Renal cortex interstitium (tissue), 11 donors: ENCODE results near the gene SLC35F5. TPM values are rescaled to one million over a fixed set of nuclear protein-coding genes. Genes with fewer than 3 reads are reported as not detected.
A peak's percentile ranks its signal among the peaks of the same experiment; 100 is the strongest.
"Not testable (repeated sequence)": the region's sequence is repeated elsewhere in the genome, so short reads cannot be mapped to it uniquely, and the experiment has no call there.

Source experiments
- DNase-seq, 11 donors: peaks; one replicate each; pipeline ENCODE4 v3.0.0-alpha.2; 2013; ENCODE audit warnings: low read depth in 9 of 11, low spot score in 4 of 11; ENCODE audit errors: extremely low read depth in 1 of 11
- polyA plus RNA-seq, 3 donors: library from polyadenylated mRNA; unstranded; fragments of 120-200 nt; gene quantifications; one replicate each; pipeline ENCODE4 v1.2.1, GENCODE V29; 2013; ENCODE audit not compliant: insufficient read length in 3 of 3

Gene SLC35F5
- polyA plus RNA-seq, 3 donors, result 115 to 144 (median 133) TPM

DNA sequence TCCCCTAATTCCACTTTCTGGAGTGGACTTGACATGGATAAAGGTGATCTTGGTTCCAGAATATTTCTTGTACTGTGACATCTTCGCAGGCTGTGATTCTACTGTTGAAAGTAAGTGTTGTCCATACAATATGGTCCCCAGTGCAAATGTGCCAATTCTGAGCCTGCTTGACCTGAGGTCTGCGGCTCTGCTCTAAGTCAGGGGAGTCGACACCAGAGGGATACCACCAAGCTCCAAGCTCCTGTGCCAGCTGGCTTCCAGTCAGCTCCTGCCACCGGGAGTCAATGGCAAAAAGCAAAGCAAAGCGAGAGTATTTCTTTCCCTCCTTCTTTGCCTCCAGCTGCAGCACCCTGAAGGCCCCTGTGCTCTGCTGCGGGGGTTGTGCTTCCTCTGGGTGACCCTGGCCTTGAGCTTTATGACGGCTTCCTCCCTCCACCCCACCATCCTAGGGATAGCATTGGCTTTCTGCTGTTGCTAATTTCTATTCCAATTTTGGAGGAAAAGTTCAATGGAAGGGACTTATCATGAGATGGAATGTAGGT lies 50.4 kb downstream of the SLC35F5 start:
- no peak for DNase-seq

DNA sequence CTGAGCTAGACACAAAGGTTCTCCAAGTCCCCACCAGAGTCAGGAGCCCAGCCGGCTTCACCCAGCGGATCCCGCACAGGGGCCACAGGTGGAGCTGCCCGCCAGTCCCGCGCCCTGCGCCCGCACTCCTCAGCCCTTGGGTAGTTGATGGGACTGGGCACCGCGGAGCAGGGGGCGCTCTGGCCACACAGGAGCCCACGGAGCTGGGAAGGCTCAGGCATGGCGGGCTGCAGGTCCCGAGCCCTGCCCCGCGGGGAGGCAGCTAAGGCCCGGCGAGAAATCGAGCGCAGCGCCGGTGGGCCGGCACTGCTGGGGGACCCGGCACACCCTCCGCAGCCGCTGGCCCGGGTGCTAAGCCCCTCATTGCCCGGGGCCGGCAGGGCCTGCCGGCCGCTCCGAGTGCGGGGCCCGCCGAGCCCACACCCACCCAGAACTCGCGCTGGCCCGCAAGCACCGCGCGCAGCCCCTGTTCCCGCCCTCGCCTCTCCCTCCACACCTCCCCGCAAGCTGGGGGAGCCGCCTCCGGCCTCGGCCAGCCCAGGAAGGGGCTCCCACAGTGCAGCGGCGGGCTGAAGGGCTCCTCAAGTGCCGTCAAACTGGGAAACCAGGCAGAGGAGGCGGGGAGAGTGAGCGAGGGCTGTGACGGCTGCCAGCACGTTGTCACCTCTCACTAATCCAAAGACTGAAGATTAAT lies 52.0 kb downstream of the SLC35F5 start:
- DNase-seq, result not testable (repeated sequence)

DNA sequence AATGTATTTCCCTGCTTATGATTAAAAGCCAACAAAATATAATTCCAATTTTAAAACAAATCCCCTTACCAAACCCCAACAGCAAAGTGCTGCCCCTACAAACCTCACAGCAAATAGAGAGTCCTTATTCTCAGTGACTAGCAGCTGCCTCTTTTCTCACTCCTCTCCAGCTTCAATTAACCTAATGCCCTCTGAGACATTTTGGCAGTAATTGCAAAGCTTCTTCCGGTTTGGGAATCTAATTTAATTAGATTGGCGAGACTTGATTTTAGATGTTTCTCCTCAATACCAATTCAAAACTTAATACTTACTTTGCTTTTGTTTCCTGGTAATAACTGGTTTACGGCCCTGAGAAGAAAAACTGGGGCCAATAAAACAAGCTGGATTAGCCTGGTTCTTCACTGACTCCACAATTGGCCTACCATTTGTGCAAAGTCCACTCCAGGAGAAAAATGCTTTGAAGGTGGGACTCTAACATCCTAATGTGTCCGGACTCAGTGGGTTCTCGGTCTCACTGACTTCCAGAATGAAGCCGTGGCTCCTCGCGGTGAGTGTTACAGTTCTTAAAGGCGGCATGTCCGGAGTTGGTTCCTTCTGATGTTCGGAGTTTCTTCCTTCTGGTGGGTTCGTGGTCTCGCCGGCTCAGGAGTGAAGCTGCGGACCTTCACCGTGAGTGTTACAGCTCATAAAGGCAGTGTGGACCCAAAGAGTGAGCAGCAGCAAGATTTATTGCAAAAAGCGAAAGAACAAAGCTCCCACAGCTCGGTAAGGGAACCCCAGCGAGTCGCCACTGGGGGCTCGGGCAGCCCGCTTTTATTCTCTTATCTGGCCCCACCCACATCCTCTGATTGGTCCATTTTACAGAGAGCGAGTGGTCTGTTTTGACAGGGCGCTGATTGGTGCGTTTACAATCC lies 52.8 kb downstream of the SLC35F5 start:
- DNase-seq, result peak in 9 of 11 donors; percentile 25 to 50 (median 44)

DNA sequence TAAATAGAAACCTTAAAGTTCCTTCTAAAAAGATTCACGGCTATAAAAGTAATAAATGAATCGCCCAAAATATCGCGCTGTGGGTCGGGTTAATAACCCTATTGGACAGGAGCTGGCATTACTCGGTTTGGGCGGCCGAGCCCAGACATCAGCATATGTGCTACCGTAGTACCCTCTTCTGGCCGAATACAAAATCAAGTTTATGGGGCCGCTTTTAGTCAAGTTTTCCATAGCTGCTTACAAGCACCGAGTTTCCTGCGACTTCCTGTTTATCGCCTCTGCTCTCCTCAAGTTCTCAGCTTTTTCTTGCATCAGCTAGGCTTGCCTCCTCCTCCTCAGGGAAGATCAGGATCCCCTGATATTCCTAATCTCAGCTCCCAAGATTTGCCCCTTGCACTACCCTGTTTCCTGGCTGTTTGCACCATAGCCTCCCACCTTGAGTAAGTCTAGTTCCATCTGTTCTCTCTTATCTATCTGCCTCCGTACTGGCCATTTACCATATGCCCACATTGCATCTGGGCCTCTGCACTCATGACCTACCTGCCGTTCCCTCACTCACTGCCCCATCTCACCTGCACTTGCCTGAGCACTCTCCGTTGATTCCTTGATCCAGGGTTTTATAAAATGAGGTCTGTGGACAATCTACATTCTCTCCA lies 56.1 kb downstream of the SLC35F5 start:
- DNase-seq, result no peak

DNA sequence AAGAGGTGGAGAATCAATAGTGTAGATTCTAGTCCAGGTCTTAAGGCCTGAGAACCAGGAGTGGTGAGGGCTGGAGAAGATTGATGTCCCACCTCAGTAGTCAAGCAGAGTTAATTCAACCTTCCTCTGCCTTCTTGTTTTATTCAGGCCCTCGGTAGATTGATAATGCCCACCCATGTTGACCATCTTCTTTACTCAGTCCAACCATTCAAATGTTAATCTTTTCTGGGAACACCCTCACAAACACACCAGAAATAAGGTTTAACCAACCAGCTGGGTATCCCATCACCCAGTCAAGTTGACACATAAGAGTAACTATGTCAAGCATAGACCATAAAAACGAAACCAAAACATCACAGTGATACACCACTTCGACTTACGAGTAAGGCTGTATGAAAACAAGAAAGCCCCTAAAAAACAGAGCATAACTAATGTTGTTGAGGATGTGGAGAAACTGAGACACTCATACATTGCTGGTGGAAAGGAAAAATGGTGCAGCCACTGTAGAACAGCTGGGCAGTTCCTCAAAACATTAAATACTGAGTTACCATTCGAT lies 57.5 kb downstream of the SLC35F5 start:
- DNase-seq, result no peak

DNA sequence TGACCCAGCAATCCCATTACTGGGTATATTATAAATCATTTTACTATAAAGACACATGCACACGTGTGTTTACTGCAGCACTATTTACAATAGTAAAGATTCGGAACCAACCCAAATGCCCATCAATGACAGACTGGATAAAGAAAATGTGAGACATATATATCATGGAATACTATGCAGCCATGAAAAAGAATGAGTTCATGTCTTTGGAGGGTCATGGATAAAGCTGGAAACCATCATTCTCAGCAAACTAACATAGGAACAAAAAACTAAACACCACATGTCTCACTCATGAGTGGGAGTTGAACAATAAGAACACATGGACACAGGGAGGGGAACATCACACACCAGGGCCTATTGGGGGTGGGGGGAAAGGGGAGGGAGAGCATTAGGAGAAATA lies 58.2 kb downstream of the SLC35F5 start:
- not testable (repeated sequence) for DNase-seq

DNA sequence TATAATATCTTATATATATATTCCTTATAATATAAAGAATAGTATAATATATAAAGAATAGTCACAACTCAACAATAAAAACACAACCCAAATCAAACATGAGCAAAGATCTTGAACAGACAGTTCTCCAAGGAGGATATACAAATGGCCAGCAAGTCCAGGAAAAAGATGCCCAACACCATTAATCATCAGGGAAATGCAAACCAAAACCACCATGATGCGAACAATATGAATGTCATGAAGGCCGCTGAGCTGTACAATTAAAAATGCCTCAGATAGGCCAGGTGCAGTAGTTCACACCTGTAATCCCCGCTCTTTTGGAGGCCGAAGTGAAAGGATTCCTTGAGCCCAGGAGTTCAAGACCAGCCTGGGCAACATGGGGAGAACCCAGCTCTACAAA lies 58.9 kb downstream of the SLC35F5 start:
- DNase-seq, result no peak

DNA sequence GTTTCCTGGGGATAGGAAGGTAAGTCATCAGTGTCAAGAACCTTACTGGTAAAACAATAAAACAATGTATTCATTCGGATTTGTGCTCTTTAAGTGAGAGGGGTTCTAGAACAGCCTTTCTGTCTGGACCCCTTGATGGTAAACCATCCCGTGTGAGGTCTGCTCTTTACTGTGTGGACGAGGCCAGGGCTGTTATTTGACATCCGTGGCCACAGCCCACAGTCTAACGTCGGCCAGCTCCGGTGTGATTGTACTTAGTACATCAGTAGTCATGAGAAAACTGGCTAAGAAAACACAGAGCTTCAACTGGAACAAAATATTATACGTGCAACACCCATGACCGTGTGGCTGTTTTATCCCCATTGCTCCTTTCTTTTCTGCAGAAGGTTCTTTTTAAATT lies 62.0 kb downstream of the SLC35F5 start:
- no peak for DNase-seq

DNA sequence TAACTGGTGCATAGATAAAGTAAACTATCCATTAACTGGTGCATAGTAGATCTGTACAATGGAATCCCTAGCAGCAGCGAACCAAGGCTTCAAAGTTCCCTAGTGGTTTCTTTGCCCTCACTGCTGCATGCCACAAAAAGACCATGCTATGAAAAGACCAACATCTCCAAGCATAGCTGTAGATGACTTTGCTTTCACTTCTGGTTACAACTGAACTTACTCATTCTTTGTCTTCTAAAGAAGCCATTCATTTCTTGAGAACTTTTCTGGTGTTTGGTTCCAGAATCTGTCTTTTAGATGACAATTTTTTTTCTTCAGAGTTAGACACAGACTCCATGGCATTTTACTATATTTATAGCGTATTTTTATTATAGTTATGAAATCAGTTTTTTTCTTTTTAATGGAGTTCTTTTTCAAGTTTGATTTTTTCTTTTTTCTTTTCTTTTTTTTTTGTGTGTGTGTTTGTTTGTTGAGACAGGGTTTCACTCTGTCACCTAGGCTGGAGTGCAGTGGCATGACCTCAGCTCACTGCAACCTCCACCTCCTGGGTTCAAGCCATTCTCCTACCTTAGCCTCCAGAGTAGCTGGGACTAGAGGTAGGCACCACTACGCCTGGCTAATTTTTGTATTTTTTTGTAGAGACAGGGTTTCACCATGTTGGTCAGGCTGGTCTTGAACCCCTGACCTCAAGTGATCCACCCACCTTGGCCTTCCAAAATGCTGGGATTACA lies 63.6 kb downstream of the SLC35F5 start:
- DNase-seq, result no peak

DNA sequence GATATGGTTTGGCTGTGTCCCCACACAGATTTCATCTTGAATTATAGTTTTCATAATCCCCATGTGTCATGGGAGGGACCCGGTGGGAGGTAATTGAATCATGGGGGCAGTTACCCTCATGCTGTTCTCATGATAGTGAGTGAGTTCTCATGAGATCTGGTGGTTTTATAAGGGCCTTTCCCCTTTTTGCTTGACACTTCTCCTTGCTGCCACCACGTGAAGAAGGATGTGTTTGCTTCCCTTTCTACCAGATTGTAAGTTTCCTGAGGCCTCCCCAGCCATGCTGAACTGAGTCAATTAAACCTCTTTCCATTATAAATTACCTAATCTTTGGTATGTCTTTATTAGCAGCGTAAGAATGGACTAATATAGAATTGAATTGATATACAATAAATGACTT lies 65.6 kb downstream of the SLC35F5 start:
- not testable (repeated sequence) for DNase-seq

DNA sequence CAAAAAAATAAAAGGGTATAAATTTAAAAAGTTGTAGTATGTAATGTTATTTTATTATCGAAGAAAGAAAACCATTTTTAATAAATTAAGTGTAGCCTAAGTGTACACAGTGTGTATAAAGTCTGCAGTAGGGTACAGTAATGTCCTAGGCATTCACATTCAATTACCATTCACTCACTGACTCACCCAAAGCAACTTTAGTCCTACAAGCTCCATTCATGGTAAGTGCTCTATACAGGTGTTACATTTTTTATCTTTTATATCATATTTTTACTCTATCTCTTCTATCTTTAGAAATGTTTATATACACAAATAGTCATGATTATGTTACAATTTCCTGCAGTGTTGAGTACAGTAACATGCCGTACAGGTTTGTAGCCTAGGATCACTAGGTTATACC lies 69.9 kb downstream of the SLC35F5 start:
- DNase-seq, result no peak

DNA sequence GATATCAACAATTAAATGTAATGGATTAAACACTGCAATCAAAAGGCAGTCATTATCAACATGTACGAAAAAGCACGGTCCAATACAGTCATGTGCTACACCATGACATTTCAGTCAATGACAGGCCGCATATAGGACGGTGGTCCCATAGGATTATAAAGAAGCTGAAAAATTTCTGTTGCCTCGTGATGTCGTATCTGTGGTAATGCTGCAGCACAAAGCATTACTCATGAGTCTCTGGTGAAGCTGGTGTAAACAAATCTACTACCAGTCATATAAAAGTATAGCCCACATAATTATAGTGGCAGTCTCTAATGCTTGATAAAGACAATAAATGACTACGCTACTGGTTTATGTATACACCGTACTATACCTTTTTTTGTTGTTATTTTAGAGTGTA lies 71.0 kb downstream of the SLC35F5 start:
- no peak for DNase-seq

DNA sequence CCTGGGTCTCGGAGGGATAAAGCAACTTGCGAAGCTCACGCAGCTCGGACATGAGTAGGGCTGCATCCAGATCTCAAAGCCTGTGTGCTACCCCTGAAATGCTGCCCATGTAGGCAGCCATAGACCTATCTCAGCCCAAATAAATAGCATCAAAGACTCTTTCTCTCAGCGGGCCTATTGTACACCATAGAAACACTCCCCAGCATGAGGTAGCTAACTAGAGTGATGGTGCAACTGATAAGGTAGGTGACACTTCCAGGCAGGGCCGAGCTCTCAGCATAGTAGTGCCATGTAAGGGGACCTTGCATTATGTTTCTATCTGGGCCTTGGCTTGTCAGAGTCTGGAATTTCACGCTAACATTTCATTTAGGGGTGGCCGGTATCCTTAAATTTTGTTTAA lies 77.0 kb downstream of the SLC35F5 start:
- DNase-seq, result no peak

DNA sequence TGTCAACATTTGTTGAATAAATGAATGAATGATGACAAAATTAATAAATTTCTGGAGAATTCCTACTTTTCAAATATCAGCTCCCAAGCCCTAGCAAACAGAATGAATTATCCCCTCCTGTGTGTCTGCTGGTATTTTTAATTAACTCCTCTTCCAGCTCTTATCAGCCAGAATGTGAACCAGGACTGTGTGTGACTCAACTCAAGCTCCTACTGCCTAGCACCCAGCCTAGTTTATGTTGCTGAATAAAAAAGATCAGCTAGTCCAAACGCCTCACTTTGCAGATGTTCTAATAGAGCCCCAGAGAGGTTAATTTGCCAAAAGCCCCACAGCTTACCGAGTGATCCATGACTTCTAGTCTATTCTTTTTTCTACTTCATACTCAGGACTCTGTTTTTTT lies 79.1 kb downstream of the SLC35F5 start:
- DNase-seq, result no peak

DNA sequence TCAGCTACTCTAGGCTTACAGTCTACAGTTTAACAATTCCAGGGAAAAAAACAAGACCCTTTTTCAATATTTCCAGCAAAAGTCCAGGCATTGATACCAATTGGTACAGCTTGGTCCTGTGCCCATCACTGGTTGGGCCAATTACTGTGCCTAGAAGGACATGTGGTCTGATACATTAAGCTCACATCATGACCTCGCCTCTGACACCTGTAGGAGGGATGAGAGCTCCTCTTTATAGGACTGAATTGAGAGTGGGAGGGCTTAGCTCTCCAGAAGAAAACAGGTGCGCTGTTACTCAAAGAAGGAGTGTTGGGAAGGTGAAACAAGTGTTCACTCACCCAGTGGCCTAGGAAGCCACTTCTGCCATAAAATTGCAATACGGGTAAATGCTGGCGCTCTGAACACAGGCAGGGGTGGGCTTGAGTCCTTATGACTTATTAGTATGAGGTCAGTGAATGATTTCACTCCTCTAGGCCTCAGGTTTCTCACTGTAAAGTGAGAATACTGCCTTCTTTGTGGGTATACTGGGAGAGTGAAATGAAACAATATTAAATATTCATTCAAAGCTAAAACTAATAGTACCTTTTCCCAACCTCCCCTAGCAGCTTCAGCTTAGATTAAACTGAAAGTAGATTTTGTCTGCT lies 79.7 kb downstream of the SLC35F5 start:
- no peak for DNase-seq

DNA sequence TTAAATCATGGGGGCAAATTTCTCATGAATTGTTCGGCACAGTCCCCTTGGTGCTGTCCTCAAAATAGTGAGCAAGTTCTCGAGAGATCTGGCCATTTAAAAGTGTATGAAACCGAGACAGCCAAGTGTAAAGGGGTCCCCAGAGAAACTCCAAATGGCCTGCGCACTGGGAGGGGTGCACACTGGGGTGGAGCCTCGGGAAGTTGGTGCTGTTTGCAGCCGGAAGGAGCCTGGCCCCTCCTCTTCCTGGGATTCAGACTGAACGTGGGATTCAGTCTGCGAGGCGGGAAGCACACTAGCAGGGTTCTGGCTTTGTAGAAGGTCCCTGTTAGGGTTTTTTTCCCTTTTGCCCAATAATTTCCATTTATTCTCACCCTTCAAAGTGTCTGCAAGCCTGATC lies 80.6 kb downstream of the SLC35F5 start:
- DNase-seq, result no peak

DNA sequence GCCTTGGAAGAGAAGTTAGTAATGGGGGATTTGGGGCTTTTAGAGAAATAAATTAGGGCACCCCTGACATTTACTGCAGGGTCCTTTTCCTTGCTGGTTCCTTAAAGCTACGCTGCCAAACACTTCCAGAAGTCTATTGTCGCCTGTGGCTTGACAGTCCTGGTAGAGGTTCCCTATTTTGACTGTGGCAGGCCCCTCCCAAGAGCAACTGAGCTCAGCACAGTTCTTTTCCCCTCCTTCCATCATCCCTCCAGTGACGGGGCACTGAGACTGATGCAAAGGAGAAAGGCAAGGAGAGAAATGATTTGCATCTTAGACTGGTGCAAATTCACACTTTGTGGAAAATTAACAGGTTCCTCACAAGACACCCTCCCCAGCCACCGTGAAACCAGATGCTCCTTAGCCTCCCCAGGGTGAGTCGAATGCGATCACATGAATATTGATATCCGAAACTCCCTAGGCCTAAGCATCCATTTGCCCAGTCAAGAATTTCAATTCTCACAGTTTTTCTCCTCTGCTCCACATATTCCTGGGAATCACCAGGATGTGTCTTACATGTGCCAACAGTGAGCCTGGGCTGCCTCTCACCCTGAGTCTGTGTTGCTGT lies 84.0 kb downstream of the SLC35F5 start:
- no peak for DNase-seq

DNA sequence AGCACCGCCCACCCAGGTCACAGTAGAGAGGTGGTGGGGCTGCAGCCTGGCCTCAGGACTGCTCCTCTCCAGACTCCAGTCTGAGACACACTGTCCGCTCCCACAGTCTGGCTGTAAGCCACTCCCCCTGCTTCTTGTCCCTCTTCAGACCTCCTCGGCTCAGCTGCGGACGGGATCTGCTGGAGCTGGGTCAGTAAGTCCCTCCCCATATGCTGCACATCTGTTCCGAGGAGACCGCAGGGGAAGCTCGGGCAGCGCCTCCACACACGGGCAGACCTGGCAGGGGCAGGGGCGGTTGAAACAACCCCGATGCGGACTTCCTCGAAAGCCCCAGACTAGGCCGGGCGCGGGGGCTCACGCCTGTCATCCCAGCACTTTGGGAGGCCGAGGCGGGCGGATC lies 87.4 kb downstream of the SLC35F5 start:
- DNase-seq, result not testable (repeated sequence)
